GM12878 (cell line): ENCODE data around the gene VCP. TPM values are rescaled to one million over a fixed set of nuclear protein-coding genes. Genes with fewer than 3 reads are reported as not detected.

ENCODE experiments used
- ATAC-seq: fragments of 200-7000 bp; cut with Tn5 transposase; 3 replicates; pipeline ENCODE4 v1.9.1; 2020; ENCODE audit warnings: mild to moderate bottlenecking, moderate library complexity
- BruUV-seq: library from RNA; stranded (reverse); fragments of 400-500 nt; replicated peaks from 2 replicates; lab custom pipeline; 2021; lab: Mats Ljungman, UMichigan
- CTCF ChIA-PET: fragments of 300-600 bp; sonication (Branson Sonifier 250); formaldehyde crosslinking; extraction: SDS; loops from one replicate; lab custom pipeline; 2021; ENCODE audit warnings: inconsistent platforms; lab: Yijun Ruan, JAX
- POLR2A ChIA-PET: fragments of 350-600 bp; formaldehyde crosslinking; extraction: SDS; loops from one replicate; lab custom pipeline; 2021; ENCODE audit warnings: inconsistent platforms; lab: Charles Lee
- RAD21 ChIA-PET: fragments of 300-600 bp; sonication (Branson Sonifier 250); formaldehyde crosslinking; loops from one replicate; lab custom pipeline; 2023; ENCODE audit warnings: antibody characterized with exemption; ENCODE audit not compliant: unreplicated experiment; lab: Charles Lee
- SMC1A ChIA-PET: fragments of 300-600 bp; sonication (Branson Sonifier 250); formaldehyde crosslinking; loops from one replicate; lab custom pipeline; 2023; ENCODE audit not compliant: unreplicated experiment, uncharacterized antibody; lab: Charles Lee
- DNase-seq: peaks from one replicate; pipeline ENCODE4 v3.0.0-alpha.2; 2011; ENCODE audit warnings: low read depth, low spot score
- FAIRE-seq: peaks from 3 replicates; lab custom pipeline; 2011; peaks lifted over from hg19 to GRCh38; lab: Jason Lieb, UNC
- H2AFZ ChIP-seq: 2 replicates; pipeline ENCODE4 v1.6.0; 2011; ENCODE audit warnings: low read depth, low read length, control low read depth; ENCODE audit not compliant: control insufficient read depth
- H3K27ac ChIP-seq: 2 replicates; pipeline ENCODE4 v1.5.1; 2011; ENCODE audit warnings: control low read depth; ENCODE audit not compliant: control insufficient read depth, insufficient read depth
- H3K27me3 ChIP-seq, 2 experiments: replicated peaks in 1 of 2; 2 replicates each; pipeline versions ENCODE4 v1.6.0 to v1.6.1; 2011; ENCODE audit warnings: low read length in 1 of 2; ENCODE audit not compliant: control insufficient read depth in 2 of 2, insufficient read depth in 2 of 2
- H3K36me3 ChIP-seq, 2 experiments: 2 replicates each; pipeline ENCODE4 v1.5.1; 2011; ENCODE audit warnings: low read length in 1 of 2; ENCODE audit not compliant: control insufficient read depth in 2 of 2, insufficient read depth in 2 of 2
- H3K4me1 ChIP-seq: 2 replicates; pipeline ENCODE4 v1.6.1; 2011; ENCODE audit warnings: mild to moderate bottlenecking, low read length, moderate library complexity, mixed read lengths; ENCODE audit not compliant: control insufficient read depth, insufficient read depth
- H3K4me2 ChIP-seq: 2 replicates; pipeline ENCODE4 v1.6.0; 2011; ENCODE audit warnings: control low read depth; ENCODE audit not compliant: control insufficient read depth, insufficient read depth
- H3K4me3 ChIP-seq: fragments of 200-600 bp; sonication (generic); 2 replicates; pipeline ENCODE4 v1.5.1; 2016
- H3K79me2 ChIP-seq: 2 replicates; pipeline ENCODE4 v1.6.0; 2011; ENCODE audit warnings: low read length; ENCODE audit not compliant: control insufficient read depth, insufficient read depth
- H3K9ac ChIP-seq: 2 replicates; pipeline ENCODE4 v1.8.0; 2011; ENCODE audit warnings: low read length, control low read depth, mixed read lengths; ENCODE audit not compliant: control insufficient read depth, insufficient read depth
- H3K9me3 ChIP-seq: replicated peaks from 3 replicates; pipeline ENCODE4 v1.5.1; 2011; ENCODE audit warnings: mild to moderate bottlenecking, low read length; ENCODE audit not compliant: control insufficient read depth, insufficient read depth
- H4K20me1 ChIP-seq: 2 replicates; pipeline ENCODE4 v1.6.0; 2011; ENCODE audit not compliant: control insufficient read depth, insufficient read depth
- BMI1 ChIP-seq: fragments of 450-650 bp; IDR thresholded peaks from 2 replicates; pipeline ENCODE4 v1.6.1; 2016; ENCODE audit warnings: mild to moderate bottlenecking, moderate library complexity, borderline replicate concordance
- CHD2 ChIP-seq: IDR thresholded peaks from 2 replicates; pipeline ENCODE4 v1.6.1; 2011; ENCODE audit warnings: low read depth, low read length, improper control_type of control experiment, borderline replicate concordance
- E2F4 ChIP-seq: IDR thresholded peaks from 2 replicates; pipeline ENCODE4 v1.6.1; 2012; ENCODE audit warnings: low read depth, low read length, improper control_type of control experiment
- ESRRA ChIP-seq: IDR thresholded peaks from 2 replicates; pipeline ENCODE4 v1.6.1; 2012; ENCODE audit warnings: mild to moderate bottlenecking, low read length, improper control_type of control experiment
- GABPA ChIP-seq: IDR thresholded peaks from 2 replicates; pipeline ENCODE4 v1.6.1; 2014; ENCODE audit warnings: antibody characterized with exemption, low read depth, mild to moderate bottlenecking, inconsistent platforms
- HDGF ChIP-seq: fragments of 450-650 bp; IDR thresholded peaks from 2 replicates; pipeline ENCODE4 v1.6.1; 2016; ENCODE audit warnings: antibody characterized with exemption
- JUND ChIP-seq: IDR thresholded peaks from 2 replicates; pipeline ENCODE4 v1.6.1; 2012; ENCODE audit warnings: low read depth, mild to moderate bottlenecking, low read length, improper control_type of control experiment, moderate library complexity
- MTA2 ChIP-seq: fragments of 450-650 bp; IDR thresholded peaks from 2 replicates; pipeline ENCODE4 v1.6.1; 2016; ENCODE audit warnings: low read depth, mild to moderate bottlenecking, moderate library complexity
- MXI1 ChIP-seq: fragments of 150-350 bp; IDR thresholded peaks from 2 replicates; pipeline ENCODE4 v1.6.1; 2011; ENCODE audit warnings: low read depth, mild to moderate bottlenecking, inconsistent platforms, low read length, improper control_type of control experiment
- NBN ChIP-seq: fragments of 450-650 bp; IDR thresholded peaks from 2 replicates; pipeline ENCODE4 v1.6.1; 2016
- NRF1 ChIP-seq: conservative IDR thresholded peaks from 2 replicates; pipeline ENCODE4 v1.6.1; 2011; ENCODE audit warnings: mild to moderate bottlenecking, low read depth, low read length, improper control_type of control experiment
- POLR2AphosphoS2 ChIP-seq: IDR thresholded peaks from 2 replicates; pipeline ENCODE4 v1.6.1; 2011; ENCODE audit warnings: low read depth, mild to moderate bottlenecking, low read length, improper control_type of control experiment, moderate library complexity
- RAD21 ChIP-seq: IDR thresholded peaks from 2 replicates; pipeline ENCODE4 v1.6.1; 2011; ENCODE audit warnings: mild to moderate bottlenecking, low read depth, low read length, moderate library complexity; ENCODE audit not compliant: insufficient read depth
- REST ChIP-seq: IDR thresholded peaks from 2 replicates; pipeline ENCODE4 v1.6.1; 2012; ENCODE audit warnings: mild to moderate bottlenecking, low read depth, low read length
- RFX5 ChIP-seq: IDR thresholded peaks from 2 replicates; pipeline ENCODE4 v1.6.1; 2011; ENCODE audit warnings: low read depth, low read length, improper control_type of control experiment
- SMARCA5 ChIP-seq: fragments of 450-650 bp; IDR thresholded peaks from 2 replicates; pipeline ENCODE4 v1.6.1; 2017; ENCODE audit warnings: mild to moderate bottlenecking
- SP1 ChIP-seq: IDR thresholded peaks from one replicate; pipeline ENCODE4 v1.6.1; 2011; ENCODE audit warnings: low read depth, low read length
- USF1 ChIP-seq: IDR thresholded peaks from 2 replicates; pipeline ENCODE4 v1.6.1; 2011; ENCODE audit warnings: borderline replicate concordance, low read depth, mild to moderate bottlenecking, moderate library complexity, mixed read lengths, low read length; ENCODE audit not compliant: insufficient read depth; ENCODE audit errors: extremely low read length
- ZNF24 ChIP-seq: fragments of 450-650 bp; IDR thresholded peaks from 2 replicates; pipeline ENCODE4 v1.6.1; 2017; ENCODE audit warnings: antibody characterized with exemption, mild to moderate bottlenecking
- WGBS: methylation state at CpG from one replicate; pipeline ENCODE4 v1.1.6; 2016; ENCODE audit warnings: low lambda C conversion rate; ENCODE audit not compliant: insufficient replicate concordance, insufficient coverage; ENCODE audit errors: missing lambda C conversion rate; 5-methylcytosine and 5-hydroxymethylcytosine counted together
- in situ Hi-C: fragments of 300-500 bp; cut with MboI; formaldehyde crosslinking; loops from 9 replicates; pipeline ENCODE4 v1.14.3; 2018; ENCODE audit warnings: mixed read lengths
- intact Hi-C: fragments of 100-400 bp; cut with micrococcal nuclease; formaldehyde crosslinking; loops from one replicate; pipeline ENCODE4 v1.14.2; 2022; ENCODE audit not compliant: unreplicated experiment
- polyA plus RNA-seq, 11 experiments: library from polyadenylated mRNA; depleted of rRNA in 4 of 11; unstranded in 6 of 11; stranded (reverse) in 5 of 11; fragments of >200 nt; fragmentation: Nextera tagmentation in 4 of 11; fragmentation: Illumina TruSeq in 1 of 11; extraction: Ambion mirVana in 4 of 11; extraction: Trizol in 1 of 11; gene quantifications; 1 replicate in 1 of 11; 2 replicates in 10 of 11; pipeline versions ENCODE4 v1.2.1 to v1.2.3, GENCODE V29; 2011 to 2016; ENCODE audit warnings: inconsistent platforms in 2 of 11, missing spikeins in 2 of 11, low read depth in 1 of 11
- total RNA-seq, 4 experiments: library from RNA; depleted of rRNA in 3 of 4; stranded (reverse); fragments of >200 nt in 3 of 4; fragmentation: Illumina TruSeq in 1 of 4; extraction: Trizol in 1 of 4; gene quantifications; 2 replicates each; pipeline versions ENCODE4 v1.2.1 to v1.2.3, GENCODE V29; 2013 to 2021

Gene VCP
- total and polyA plus RNA-seq, 10 of the 15 experiments (the other 5 are each of a cell fraction or from before 2014, with no cell fraction given), result 7.4 to 327 (median 244) TPM

- WGBS, result 79% methylated on average over 4 of the region's 4 CpGs
- no peak for TF ChIP-seq HDGF
- no peak for TF ChIP-seq GABPA
- no peak for TF ChIP-seq SMARCA5
- no peak for TF ChIP-seq E2F4
- TF ChIP-seq MXI1, result no peak
- TF ChIP-seq ZNF24, result no peak
- TF ChIP-seq REST, result no peak
- no peak for TF ChIP-seq CHD2
- no peak for TF ChIP-seq POLR2AphosphoS2
- TF ChIP-seq MTA2, result no peak
- no peak for TF ChIP-seq NRF1
- TF ChIP-seq RAD21, result no peak
- TF ChIP-seq USF1, result no peak
- no peak for TF ChIP-seq NBN
- TF ChIP-seq RFX5, result no peak
- TF ChIP-seq JUND, result no peak
- TF ChIP-seq ESRRA, result no peak
- no peak for TF ChIP-seq SP1
- TF ChIP-seq BMI1, result no peak
- Histone ChIP-seq H4K20me1 (no peaks in the 10 kb centered on the region), H3K9me3 (no peaks in the 10 kb centered on the region), H3K79me2 (peaks cover 14% of the 10 kb centered on the region), H3K4me3 (no peak overlapping the region), H2AFZ (no peak overlapping the region), H3K4me1 (peaks cover 5% of the 10 kb centered on the region), H3K4me2 (no peak overlapping the region), H3K9ac (no peak overlapping the region), H3K27ac (no peak overlapping the region), H3K27me3 (no peaks in the 10 kb centered on the region), H3K36me3 (peaks cover 9 to 15% of the 10 kb centered on the region in 2 experiments)
- no TSS peak for BruUV-seq
- SMC1A ChIA-PET, result interaction anchor here (1.8 kb wide), 1 partner anchor 10 kb away, joined by 5 read pairs; no protein-coding TSS in a partner anchor
- RAD21 ChIA-PET, result interaction anchor here (1.0 kb wide), 1 partner anchor 205 kb away, joined by 3 read pairs; no protein-coding TSS in a partner anchor
- ATAC-seq (no peak), DNase-seq (no peak), FAIRE-seq (no peak)
- in situ Hi-C loops, result loop anchor here (10.0 kb wide), 2 partner anchors 630 to 710 kb away; partner anchors contain the start of genes CREB3, HINT2, SPAG8 and TLN1
- CTCF ChIA-PET, result interaction anchor here (1.0 to 1.1 kb wide), 2 partner anchors 206 to 499 kb away, joined by 3 read pairs; no protein-coding TSS in a partner anchor
- POLR2A ChIA-PET, result interaction anchor here (3.5 kb wide), 1 partner anchor 10 kb away, joined by 27 read pairs; the partner anchor contains the start of gene ATOSB
- intact Hi-C loops, result no loop called here
Measured at GRCh38 chr9:35104586-35104985, 32.2 kb upstream of the VCP start.
